Fibroblast of skin of right biceps (primary cell): ENCODE measurements around the gene SLC30A2.
"Not testable (repeated sequence)": the region's sequence is repeated elsewhere in the genome, so short reads cannot be mapped to it uniquely, and the experiment has no call there.

Source experiments
- DNase-seq: peaks from one replicate; pipeline ENCODE4 v3.0.0-alpha.2; 2013

SLC30A2 gene, protein sequence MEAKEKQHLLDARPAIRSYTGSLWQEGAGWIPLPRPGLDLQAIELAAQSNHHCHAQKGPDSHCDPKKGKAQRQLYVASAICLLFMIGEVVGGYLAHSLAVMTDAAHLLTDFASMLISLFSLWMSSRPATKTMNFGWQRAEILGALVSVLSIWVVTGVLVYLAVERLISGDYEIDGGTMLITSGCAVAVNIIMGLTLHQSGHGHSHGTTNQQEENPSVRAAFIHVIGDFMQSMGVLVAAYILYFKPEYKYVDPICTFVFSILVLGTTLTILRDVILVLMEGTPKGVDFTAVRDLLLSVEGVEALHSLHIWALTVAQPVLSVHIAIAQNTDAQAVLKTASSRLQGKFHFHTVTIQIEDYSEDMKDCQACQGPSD

DNA sequence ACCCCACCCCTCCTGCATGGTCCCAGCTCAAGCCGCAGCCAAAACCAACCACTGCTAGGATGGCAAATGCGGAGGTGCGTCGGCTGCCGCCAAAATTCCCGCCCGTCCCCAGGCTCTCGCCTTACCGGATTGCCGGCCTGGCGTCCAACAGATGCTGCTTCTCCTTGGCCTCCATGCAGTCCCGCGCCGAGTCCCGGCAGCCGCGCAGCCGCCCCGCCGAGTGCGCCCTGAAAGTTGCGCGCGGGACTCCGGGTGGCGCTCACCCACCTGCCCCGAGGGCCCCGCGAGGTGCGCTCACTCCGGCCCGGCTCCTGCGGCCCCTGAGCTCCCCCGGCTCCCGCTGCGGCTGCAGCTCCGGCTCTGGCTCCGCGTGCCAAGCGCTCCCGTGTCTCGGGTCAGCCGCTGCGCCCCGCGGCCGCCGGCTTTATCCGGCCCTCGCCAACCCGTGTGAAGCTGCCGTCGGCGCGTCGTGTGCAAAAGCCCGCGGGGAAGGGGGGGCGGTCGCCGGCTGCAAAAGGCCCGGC lies at the start of gene SLC30A2:
TSS of gene SLC30A2 (minus strand) at position 397 of the 524 bp plus-strand sequence. CDS start at position 175, 222 bp downstream.
- no peak for DNase-seq

DNA sequence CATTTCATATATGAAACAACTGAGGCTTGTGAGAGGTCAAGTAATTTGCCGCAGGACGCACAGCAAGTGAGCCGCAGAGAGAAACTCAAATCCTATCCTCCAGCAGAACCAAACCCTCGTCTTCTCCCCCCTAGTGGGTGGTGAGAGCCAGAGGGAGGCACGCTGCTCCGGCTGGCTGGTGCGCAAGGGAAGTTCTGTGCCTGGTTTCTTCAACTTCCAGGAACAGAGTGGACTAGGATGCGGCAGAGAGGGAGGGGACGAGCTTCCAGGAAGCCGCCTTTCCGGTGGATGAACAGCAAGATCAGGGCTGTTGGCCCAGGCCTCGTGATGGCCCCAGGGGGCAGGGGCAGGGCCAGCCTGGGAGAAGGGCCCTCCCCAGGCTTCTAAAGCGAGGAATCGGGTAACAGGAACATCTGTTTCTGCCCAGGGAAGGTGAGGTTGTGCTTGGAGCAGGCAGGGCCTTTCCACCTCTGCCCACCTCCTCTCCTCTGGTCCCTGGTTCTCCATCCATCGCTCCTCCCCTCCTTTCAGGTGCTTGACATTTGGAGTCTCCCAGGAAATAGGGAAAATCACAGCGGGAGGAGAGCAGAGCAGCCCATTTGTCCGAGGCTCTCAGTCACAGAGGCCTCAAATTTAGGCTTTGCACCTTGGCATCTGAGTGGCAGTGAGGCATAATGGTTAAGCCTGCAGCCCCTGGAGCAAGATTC lies 48.9 kb upstream of the SLC30A2 start:
- DNase-seq: no peak

DNA sequence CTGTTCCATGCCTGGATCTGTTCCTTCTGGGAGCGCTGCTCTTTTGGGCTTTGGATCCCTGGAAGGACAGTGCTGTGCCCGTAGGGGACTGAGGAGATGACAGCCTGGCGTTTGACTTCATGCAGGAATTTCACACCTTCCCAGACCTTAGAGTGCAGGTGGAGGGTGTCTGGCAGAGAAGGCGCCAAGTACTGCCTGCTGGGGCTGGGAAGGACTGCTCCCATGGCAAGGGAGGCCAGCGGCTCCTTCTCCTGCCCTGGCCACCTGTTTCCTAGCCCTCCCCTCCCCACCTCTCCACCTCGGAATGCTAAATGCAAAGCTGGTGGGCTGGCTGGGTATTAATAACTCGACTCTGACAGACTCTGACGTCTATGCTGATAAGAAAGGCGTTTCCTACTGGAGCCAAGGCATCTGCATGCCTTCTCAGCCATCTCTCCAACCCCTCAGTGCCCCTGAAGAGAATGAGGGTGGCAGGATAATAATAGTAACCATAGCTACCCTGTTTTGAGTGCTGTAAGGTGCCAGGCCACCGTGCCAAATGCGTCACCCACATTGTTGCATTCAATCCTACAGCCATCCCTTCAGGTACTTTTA lies 48.3 kb upstream of the SLC30A2 start:
- DNase-seq: no peak

DNA sequence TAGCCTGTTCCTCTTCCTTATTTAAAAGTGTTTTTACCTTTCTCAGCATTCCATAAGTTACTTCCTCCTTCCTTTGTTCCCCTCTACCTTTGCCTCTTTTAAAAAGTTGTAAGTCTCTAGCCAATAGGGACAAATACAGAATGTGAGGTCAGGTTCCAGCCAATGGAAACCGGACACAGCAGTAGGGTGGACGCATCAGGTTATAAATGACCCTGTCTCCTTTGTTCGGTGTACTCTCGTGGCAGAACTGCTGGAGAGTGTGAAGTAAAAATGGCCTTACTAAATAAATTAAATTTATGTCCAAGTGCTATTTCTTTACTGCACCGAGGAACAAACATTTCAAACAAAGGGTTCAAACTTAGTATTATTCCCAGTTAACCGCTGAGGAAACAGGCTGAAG lies 47.7 kb upstream of the SLC30A2 start:
- DNase-seq: not testable (repeated sequence)

DNA sequence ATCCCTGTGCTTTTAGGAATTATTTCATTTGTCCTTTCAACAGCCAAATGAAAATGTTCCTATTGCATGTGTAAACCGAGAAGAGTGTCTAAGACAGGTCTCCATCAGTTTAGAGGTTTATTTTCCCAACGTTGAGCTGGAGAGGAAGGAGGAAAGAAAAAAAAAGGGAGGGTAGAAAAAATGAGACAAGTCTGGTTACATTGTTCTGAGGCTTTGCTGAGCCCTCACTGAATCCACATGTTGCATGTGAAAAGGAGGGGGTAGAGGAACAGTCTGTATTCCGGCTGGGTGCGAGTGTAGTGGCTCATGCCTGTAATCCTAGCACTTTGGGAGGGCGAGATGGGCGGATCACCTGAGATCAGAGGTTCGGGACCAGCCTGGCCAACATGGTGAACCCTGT lies 46.5 kb upstream of the SLC30A2 start:
- DNase-seq: no peak

DNA sequence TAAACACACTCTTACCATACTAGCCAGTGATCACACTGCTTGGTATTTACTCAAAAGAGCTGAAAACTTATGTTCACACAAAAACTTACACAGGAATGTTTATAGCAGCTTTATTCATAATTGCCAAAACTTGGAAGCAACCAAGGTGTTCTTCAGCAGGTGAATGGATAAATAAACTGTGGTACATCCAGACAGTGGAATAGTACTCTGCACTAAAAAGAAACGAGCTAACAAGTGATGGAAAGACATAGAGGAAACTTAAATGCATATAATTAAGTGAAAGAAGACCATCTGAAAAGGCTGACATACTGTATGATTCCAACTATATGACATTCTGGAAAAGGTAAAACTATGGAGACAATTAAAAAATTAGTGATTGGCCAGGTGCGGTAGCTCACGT lies 45.0 kb upstream of the SLC30A2 start:
- DNase-seq: no peak

DNA sequence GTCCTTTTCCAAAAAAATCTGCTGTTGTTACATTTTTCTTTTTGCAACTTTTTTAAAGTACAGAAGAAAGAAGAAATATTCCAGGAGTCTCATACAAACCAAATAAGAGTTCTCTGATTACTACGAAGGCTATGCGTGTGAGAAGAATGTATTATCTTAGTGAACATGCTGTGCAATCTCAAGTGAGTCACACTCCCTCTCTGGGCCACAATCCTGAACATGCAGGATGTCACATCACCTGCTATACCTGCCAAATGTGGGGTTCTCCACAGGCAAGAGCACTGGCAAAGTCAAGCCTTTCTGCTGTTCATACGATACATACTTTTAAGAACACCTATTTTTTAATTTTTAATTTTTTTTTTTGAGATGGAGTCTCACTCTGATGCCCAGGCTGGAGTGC lies 43.2 kb upstream of the SLC30A2 start:
- DNase-seq: no peak

DNA sequence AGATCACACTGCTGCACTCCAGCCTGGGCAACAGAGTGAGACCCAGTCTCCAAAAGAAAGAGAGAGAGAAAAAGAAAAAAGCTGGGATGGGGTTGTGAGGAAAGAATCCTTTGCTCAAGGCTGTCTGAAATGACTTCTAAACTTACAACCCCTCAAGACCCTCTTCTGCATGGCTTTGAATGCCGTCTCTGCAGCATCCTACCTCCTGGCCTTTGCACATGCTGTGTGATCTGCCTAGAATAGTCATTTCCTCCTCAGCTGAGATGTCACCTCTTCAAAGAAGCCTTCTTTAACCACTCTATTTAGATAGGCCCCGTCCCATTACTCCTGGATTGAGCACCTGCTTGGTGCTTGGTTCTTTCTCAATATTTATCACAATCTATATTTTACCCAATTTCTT lies 38.9 kb upstream of the SLC30A2 start:
- no peak for DNase-seq

DNA sequence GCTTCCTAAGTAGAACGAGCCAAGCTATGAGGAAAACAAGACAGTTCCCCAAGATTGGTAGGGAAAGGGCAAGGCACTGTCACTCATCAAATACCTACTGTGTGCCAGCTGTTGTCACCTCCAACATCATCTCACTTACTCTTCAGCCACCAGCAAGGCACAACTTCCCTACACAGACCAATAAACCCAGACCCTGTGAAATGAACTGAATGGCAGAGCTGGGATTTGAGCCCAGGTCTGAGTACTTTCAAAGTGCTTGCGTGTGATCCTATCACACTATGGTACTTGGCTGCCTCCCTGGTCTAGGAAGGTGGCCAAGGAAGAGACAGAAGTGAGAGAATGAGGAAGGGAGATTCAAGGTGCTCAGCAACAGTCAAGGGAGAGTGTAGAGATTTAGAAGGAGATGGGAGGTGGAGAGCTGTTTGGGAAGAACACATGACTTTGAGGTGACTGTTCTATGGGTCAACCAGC lies 38.2 kb upstream of the SLC30A2 start:
- no peak for DNase-seq

DNA sequence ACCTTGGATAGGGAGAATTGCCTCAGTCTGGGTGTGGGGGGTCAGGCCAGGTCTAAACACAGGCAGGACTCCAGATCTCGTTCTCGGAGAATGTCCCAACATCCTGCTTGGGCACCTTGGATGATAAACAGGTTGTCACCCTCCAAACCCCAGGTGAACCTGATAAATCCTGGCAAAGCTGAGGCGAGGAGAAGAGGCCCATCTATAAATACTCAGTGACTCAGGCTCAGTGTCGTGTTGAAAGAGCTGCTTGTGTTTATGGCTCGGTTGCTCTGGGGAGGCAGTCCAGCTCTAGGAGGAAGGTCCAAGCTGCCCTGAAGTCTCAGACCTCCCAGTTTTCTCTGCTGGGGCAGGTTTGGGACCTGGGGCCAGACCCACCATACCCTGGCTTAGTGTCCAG lies 37.3 kb upstream of the SLC30A2 start:
- DNase-seq: no peak

DNA sequence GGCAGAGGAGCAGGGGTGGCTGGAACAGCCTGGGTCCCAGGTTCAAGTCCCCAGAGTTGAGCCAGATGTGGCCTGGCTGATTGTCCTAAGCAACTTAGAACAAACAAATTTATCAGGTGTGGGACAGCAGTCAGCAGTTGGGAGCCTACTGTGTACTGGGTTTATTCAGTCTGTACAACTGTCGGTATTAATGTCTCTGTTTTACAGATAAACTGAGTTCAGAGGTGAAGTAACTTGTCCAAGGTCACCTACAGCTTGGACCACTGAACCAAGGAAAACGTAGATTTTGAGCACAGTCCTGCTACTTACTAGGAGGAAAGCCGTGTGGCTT lies 36.1 kb upstream of the SLC30A2 start:
- no peak for DNase-seq

DNA sequence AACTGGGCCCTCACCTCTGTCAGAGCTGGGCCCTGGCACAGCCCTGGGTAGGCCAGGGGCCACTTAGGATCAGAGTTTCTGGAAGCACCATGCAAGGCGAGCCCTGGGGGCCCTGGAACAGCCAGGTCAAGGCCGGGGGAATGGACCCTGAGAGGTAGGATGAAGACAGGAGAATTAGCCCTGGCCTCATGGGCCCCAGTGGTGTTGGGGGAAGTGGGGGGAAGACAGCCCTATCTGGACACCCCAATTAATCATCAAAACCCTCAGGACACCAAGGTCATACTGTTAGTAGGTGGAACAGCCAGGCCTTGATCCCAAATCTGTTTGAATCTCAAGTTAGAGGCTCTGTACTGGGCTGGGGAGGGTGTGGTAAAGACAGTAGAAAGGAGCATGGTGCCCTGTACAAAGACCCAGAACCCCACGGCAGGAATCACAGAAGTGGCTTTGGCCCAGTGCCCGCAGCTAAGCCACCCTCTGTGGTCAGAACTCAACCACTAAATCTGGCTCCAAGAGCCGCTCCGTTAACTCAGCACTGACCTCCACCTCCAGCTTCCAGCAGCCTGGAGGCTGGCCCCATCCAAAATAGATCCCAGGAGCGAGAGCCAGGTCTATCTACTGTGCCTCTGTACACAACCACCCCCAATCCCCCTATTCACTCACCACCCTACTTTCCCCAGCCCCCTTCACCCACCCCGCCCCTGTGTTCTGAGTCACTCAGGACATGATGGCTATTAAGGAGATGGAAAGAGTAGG lies 35.5 kb upstream of the SLC30A2 start:
- DNase-seq: no peak

DNA sequence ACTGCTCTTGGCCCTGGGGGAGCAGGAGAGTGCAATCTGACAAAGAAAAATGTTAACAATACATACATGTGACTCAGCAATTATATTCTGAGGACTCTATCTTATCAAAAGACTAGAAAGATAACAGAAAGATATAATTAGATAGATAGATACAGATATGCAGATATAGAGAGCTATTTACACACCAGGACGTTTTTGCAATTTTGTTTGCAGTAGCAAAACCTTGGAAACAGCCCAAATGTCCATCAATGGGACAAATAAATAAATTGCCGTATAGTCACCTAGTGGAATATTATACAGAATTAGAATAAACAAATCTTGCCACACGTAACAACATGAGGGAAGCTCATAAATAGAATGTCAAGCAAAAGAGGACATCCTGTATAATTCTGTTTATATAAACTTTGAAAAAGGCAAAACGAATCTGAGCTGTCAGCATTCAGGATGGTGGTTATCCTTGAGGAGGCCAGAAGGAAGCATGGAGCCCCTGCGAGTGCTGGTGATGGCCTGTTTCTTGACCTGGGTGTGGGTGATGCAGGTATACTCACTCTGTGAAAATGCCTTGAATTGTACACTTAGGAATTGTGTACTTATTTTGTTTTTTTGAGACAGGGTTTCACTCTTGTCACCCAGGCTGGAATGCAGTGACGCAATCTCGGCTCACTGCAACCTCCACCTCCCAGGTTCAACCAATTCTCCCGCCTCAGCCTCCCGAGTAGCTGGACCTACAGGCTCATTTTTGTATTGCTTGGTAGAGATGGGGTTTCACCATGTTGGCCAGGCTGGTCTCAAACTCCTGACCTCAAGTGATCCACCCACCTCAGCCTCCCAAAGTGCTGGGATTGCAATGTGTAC lies 34.3 kb upstream of the SLC30A2 start:
- no peak for DNase-seq

DNA sequence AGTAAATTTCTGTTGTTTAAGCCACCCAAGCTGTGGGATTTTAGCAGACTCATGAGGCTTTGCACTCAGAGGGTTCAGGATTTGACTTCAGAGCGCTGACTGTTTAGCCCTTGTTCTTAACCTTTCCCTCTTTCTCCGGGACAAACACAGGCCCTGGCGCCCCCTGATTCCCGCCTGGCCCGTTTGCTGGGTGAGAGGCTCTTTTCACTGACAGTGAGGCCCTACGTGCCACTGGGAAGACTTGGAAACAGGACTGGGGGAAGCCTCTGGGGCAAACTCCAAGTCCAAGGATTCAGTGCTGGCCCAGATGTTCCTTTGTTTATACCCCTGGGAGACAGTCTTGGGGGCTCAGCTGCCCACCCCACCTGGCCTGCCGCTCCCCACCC lies 33.3 kb upstream of the SLC30A2 start:
- DNase-seq: no peak

DNA sequence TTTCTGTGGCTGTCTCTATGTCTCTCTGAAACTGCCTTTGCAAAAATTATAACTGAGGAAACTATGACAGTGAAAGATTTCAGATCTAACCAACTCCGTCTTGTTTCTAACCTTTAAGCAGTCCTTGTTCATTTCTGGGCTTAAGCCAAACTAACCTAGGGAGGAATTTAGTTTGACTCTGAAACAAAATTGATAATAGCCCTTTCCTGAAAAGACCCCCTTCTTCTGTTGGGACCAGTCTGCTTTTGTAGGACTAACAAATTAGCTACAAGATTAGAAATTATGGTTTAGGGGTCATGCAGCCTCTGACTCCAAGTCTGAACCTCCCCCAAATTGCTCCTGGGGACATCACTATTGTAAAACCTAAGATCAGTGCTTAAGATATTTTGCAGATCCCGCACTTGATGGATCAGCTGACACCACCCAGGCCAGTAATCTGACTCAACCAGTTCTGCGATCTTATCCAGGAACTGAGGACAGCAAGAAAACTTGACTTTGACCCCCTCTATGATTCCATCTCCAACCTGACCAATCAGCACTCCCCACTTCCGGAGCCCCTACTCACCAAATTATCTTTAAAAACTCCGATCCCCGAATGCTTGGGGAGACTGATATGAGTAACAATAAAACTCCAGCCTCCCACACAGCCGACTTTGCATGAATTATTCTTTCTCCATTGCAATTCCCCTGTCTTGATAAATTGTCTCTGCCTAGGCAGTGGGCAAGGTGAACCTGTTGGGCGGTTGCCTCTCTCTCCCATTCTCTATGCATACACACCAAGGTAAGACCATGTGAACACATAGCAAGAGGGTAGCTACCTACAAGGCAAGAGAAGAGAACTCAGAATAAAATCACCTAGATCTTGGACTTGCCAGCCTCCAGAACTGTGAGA lies 32.6 kb upstream of the SLC30A2 start:
- DNase-seq: no peak

DNA sequence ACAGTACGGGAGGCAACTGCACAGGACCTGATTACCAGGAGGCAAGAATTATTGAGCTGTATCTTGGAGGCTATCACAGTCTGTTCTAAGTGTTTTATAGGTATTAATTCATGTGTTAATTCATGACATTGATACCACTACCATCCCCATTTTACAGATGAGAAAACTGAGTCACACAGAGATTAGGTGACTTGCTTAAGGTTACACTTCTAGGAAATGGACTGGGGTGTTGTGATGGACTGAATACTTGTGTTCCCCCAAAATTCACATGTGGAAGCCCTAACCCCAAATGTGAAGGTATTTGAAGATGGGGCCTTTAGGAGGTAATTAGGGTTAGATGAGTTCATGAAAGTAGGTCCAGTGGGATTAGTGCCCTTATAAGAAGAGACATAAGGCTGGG lies 31.6 kb upstream of the SLC30A2 start:
- no peak for DNase-seq

DNA sequence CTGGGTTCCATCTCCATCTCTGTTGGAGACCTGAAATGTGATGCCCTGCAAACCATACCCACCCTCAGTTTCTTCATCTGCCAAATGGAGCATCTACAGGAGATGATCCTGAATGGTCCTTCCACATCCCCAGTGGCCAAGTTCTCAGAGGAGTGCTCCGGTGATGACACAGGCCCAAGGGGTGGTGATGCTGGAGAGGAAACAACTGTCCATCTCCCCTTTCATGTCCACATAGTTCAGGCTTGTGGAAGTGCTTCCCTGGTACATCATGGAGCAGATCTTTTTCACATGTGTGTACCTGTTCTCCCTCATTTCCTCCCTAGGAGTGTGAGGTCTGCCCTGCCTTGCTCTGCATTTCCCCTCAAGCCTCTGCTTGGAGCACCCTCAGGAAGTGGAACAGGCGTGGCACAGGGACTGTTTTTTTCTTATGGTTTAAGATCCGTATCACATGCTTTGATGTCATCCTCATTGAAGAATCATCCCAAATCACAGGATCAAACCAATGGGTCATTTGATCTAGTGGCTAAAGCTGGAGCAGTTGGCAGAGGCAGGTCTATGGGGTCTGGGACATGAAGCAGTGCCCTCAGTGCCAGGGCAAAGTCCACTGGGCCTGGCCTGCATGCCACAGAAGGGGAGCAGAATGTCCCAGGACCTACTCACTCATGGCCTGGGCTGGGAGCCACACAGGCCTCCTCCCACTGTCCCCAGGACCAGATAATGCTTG lies 29.7 kb upstream of the SLC30A2 start:
- DNase-seq: no peak

DNA sequence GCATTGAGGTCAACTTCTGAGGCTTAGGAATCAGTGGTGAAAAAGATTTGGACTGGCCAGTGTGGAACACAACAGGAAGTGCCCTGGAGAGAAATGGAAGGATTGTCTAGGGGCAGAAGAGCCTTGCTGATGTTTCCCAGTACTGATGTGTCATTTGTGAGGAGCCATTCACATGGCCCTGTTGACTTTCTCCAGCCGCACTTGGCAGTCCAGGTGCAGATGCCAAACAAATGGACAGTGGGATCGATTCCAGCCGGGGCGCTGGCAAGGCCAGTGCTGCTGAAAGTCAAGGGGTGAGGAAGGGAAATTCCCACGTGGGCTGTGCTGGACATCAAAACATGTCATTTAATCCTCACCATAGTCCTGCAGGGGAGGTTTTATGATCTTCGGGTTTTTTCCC lies 26.4 kb upstream of the SLC30A2 start:
- no peak for DNase-seq

DNA sequence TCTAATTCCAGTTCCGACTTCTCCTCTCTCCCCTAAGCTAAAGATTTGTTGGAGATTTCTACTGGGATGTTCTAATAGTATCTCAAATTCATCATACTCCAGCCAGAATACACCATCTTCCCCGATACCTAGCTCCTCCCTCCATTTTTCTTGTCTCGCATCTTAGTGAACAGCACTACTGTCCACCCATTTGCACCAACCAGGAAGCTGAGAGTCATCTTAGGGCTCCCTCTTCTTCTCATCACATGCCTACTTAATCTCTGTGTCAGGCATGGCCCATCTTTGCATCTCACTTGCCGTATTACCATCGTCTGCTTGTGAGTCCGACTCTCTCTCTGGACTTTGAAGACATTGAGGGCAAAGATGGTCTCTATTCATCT lies 25.0 kb upstream of the SLC30A2 start:
- no peak for DNase-seq

DNA sequence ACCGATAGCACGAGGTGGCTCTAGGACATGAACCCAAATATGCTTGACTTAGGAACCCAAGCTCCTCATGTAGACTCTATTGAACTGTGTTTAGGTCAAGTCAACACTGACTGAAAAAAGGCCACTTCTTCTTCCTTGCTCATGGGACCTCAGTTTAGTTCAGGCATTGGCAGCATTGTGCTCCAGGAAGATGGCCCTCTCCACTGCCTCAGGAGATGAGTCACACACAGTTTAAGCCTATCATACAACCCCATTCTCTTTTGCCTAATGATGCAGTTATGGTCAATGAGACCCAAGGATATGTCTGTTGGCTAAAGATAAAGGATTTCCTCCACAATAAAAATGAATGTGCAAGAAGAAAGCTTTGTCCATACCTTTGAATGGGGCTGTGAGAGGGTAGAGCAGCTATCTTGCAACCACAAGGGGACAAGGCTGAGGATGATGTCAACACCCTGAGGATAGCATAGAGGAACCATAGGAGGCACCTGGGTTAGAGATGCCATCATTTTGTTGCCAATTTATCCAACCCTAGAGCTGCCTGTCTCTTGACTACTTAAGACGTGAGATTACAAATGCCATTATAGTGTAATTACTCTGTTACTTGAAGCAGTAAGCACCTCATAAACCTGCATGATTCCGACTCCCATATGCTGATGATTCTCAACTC lies 24.5 kb upstream of the SLC30A2 start:
- no peak for DNase-seq
